ENCODE data around the gene GPC3.

Gene GPC3

GRCh38 chrX:133937022-133937421 is 48.4 kb downstream of the GPC3 start:
- no peak overlapping the region for H3K27ac ChIP-seq (ENCODE audit: extremely low read depth, low read depth, low read length)
- H3K4me3 ChIP-seq (ENCODE audit: low read depth, low read length), result no peak overlapping the region
- ChIA-PET CTCF (interaction anchor here (0.6 to 1.4 kb wide), 5 partner anchors 15 to 276 kb away, joined by 3 read pairs; no protein-coding TSS in a partner anchor), POLR2A (no interaction called here)
- TF ChIP-seq ZNF555 (tag by site-specific recombination; conservative IDR thresholded peaks at IDR 0.05) (no peak), ZNF639 (tag by site-specific recombination; IDR thresholded peaks at IDR 0.05) (no peak), ZSCAN23 (tag by site-specific recombination; IDR thresholded peaks at IDR 0.05) (no peak)
- H3K4me1 ChIP-seq (ENCODE audit: control insufficient read depth, insufficient read depth, low read length), result no peaks in the 10 kb centered on the region; the same call in 1 of the 2 replicates
- H3K36me3 ChIP-seq (ENCODE audit: control insufficient read depth in 2 of 2, insufficient read depth in 1 of 2, low read length in 2 of 2), result no peaks in the 10 kb centered on the region
- no peaks in the 10 kb centered on the region for H3K9me3 ChIP-seq (ENCODE audit: control insufficient read depth, insufficient read depth, low read depth, low read length)

GRCh38 chrX:133935076-133935475 is 50.3 kb downstream of the GPC3 start:
- ChIA-PET CTCF (interaction anchor here (0.6 to 1.2 kb wide), 3 partner anchors 9 to 1714 kb away, joined by 3 to 4 read pairs (median 3); no protein-coding TSS in a partner anchor), POLR2A (no interaction called here)
- Histone ChIP-seq H3K9me3 (ENCODE audit: control insufficient read depth, insufficient read depth, low read depth, low read length) (no peaks in the 10 kb centered on the region), H3K4me3 (ENCODE audit: low read depth, low read length) (no peak overlapping the region), H3K27ac (ENCODE audit: extremely low read depth, low read depth, low read length) (no peak overlapping the region), H3K4me1 (ENCODE audit: control insufficient read depth, insufficient read depth, low read length) (no peaks in the 10 kb centered on the region; the same call in 1 of the 2 replicates), H3K36me3 (ENCODE audit: control insufficient read depth in 2 of 2, insufficient read depth in 1 of 2, low read length in 2 of 2) (no peaks in the 10 kb centered on the region)
- no peak for TF ChIP-seq ZNF391 (tag by site-specific recombination; IDR thresholded peaks at IDR 0.05; ENCODE audit: borderline replicate concordance, low read depth)
- TF ChIP-seq ZSCAN18 (tag by site-specific recombination; IDR thresholded peaks at IDR 0.05), result no peak
- TF ChIP-seq MEIS1 (CRISPR knock-in tag; IDR thresholded peaks at IDR 0.05; ENCODE audit: borderline replicate concordance), result no peak
- no peak for TF ChIP-seq ZFHX2 (tag by site-specific recombination; conservative IDR thresholded peaks at IDR 0.05)
- TF ChIP-seq ZNF629 (tag by site-specific recombination; IDR thresholded peaks at IDR 0.05), result no peak
- no peak for TF ChIP-seq ATF2 (tag by site-specific recombination; IDR thresholded peaks at IDR 0.05; ENCODE audit: low read depth)
- TF ChIP-seq ZNF518A (tag by site-specific recombination; conservative IDR thresholded peaks at IDR 0.05; ENCODE audit: low read depth), result no peak
- no peak for TF ChIP-seq ZNF600 (tag by site-specific recombination; IDR thresholded peaks at IDR 0.05)
- no peak for TF ChIP-seq ZNF10 (tag by site-specific recombination; IDR thresholded peaks at IDR 0.05)
- TF ChIP-seq GLIS2 (tag by site-specific recombination; IDR thresholded peaks at IDR 0.05), result no peak
- TF ChIP-seq HOXC10 (CRISPR knock-in tag; IDR thresholded peaks at IDR 0.05), result no peak
- TF ChIP-seq ZNF513 (tag by site-specific recombination; IDR thresholded peaks at IDR 0.05), result no peak
- no peak for TF ChIP-seq RBAK (tag by site-specific recombination; IDR thresholded peaks at IDR 0.05)
- TF ChIP-seq BCL6B (tag by site-specific recombination; IDR thresholded peaks at IDR 0.05), result no peak
- no peak for TF ChIP-seq ZNF148 (tag by site-specific recombination; IDR thresholded peaks at IDR 0.05; ENCODE audit: borderline replicate concordance)
- no peak for TF ChIP-seq ZNF777 (tag by site-specific recombination; IDR thresholded peaks at IDR 0.05; ENCODE audit: borderline replicate concordance)
- TF ChIP-seq SP3 (tag by site-specific recombination; IDR thresholded peaks at IDR 0.05), result no peak

Data from HEK293 (cell line).